Measurements from ENCODE around the gene RPL7L1. TPM values are rescaled to one million over a fixed set of nuclear protein-coding genes. Genes with fewer than 3 reads are reported as not detected.

The RPL7L1 gene
- 148 and 153 TPM in 2 replicates for total RNA-seq

GRCh38 chr6:42879372-42880239 lies at the start of gene RPL7L1:
Gene RPL7L1, plus strand, starts transcription at chr6:42879616. Its CDS starts 295 bp downstream, at chr6:42879911.

GRCh38 chr6:42915732-42916131 lies 36.3 kb downstream of the RPL7L1 start, which contains the start of gene PTCRA:
Gene PTCRA, plus strand, starts transcription at chr6:42916053. Its CDS starts 17 bp downstream, at chr6:42916070.

GRCh38 chr6:42928986-42929820 lies 49.8 kb downstream of the RPL7L1 start, which contains the start of gene CNPY3:
Gene CNPY3, plus strand, starts transcription at chr6:42929480. Its CDS starts 91 bp downstream, at chr6:42929571.

Other genes with a start within 250 kb of the RPL7L1 start
- gene PRPH2, start 157.0 kb upstream of the RPL7L1 start, total RNA-seq = 0.48 and 1.3 TPM in 2 replicates
- 34.0 and 35.3 TPM in 2 replicates for gene TBCC, start 133.5 kb upstream of the RPL7L1 start, total RNA-seq
- 6.2 and 6.9 TPM in 2 replicates for gene BICRAL, start 97.6 kb upstream of the RPL7L1 start, total RNA-seq
- gene PTCRA, start 36.4 kb downstream of the RPL7L1 start, total RNA-seq = not detected in 2 replicates
- gene CNPY3, start 49.9 kb downstream of the RPL7L1 start, total RNA-seq = 24.6 and 28.4 TPM in 2 replicates
- 0.33 TPM in 1 of 2 replicates, not detected in the other for gene GNMT, start 81.1 kb downstream of the RPL7L1 start, total RNA-seq
- gene PEX6, start 99.6 kb downstream of the RPL7L1 start, total RNA-seq = 11.8 and 20.3 TPM in 2 replicates
- 44.0 and 50.3 TPM in 2 replicates for gene PPP2R5D, start 105.0 kb downstream of the RPL7L1 start, total RNA-seq
- gene MEA1, start 134.3 kb downstream of the RPL7L1 start, total RNA-seq = 45.5 and 46.4 TPM in 2 replicates
- gene KLHDC3, start 134.6 kb downstream of the RPL7L1 start, total RNA-seq = 129 and 137 TPM in 2 replicates
- gene RRP36, start 142.0 kb downstream of the RPL7L1 start, total RNA-seq = 102 and 110 TPM in 2 replicates
- 26.7 and 50.0 TPM in 2 replicates for gene CUL7, start 174.2 kb downstream of the RPL7L1 start, total RNA-seq
- 19.1 and 26.5 TPM in 2 replicates for gene MRPL2, start 179.8 kb downstream of the RPL7L1 start, total RNA-seq
- 15.9 and 17.0 TPM in 2 replicates for gene KLC4, start 180.0 kb downstream of the RPL7L1 start, total RNA-seq
- 12.0 and 35.6 TPM in 2 replicates for gene PTK7, start 196.7 kb downstream of the RPL7L1 start, total RNA-seq

Data from vein endothelial cell (primary cell).